SK-N-SH treated with all-trans-retinoic acid at 6 μM for 48 hours (cell line): ENCODE data around the gene TTBK1.

Source experiments
- ATAC-seq: fragments of 200-7000 bp; cut with Tn5 transposase; 3 replicates; pipeline ENCODE4 v1.9.1; 2020; ENCODE audit warnings: mild to moderate bottlenecking, moderate library complexity
- BACH2 ChIP-seq: fragments of 250-450 bp; sonication (Bioruptor Pico); IDR thresholded peaks from 2 replicates; pipeline ENCODE4 v1.9.0; 2021; ENCODE audit warnings: mild to moderate bottlenecking, borderline replicate concordance
- CSDC2 ChIP-seq: fragments of 250-450 bp; sonication (Bioruptor Pico); IDR thresholded peaks from 2 replicates; pipeline ENCODE4 v1.5.0; 2020; ENCODE audit warnings: mild to moderate bottlenecking, moderate library complexity
- ESRRG ChIP-seq: fragments of 250-450 bp; sonication (Bioruptor Pico); IDR thresholded peaks from 2 replicates; pipeline ENCODE4 v1.6.1; 2021; ENCODE audit warnings: mild to moderate bottlenecking
- GLIS3 ChIP-seq: fragments of 250-450 bp; sonication (Bioruptor Pico); IDR thresholded peaks from 2 replicates; pipeline ENCODE4 v1.5.0; 2020; ENCODE audit warnings: mild to moderate bottlenecking, moderate library complexity
- ISL1 ChIP-seq: fragments of 250-450 bp; sonication (Bioruptor Pico); IDR thresholded peaks from 2 replicates; pipeline ENCODE4 v2.1.2; 2022; ENCODE audit warnings: mild to moderate bottlenecking, moderate library complexity
- OSR1 ChIP-seq: fragments of 250-450 bp; sonication (Bioruptor Pico); IDR thresholded peaks from 2 replicates; pipeline ENCODE4 v1.8.0; 2022; ENCODE audit warnings: moderate library complexity, mild to moderate bottlenecking, inconsistent platforms
- PPARA ChIP-seq: fragments of 250-450 bp; sonication (Bioruptor Pico); IDR thresholded peaks from 2 replicates; pipeline ENCODE4 v1.5.0; 2020; ENCODE audit warnings: mild to moderate bottlenecking, borderline replicate concordance
- SNAI2 ChIP-seq: fragments of 250-450 bp; sonication (Bioruptor Pico); IDR thresholded peaks from 2 replicates; pipeline ENCODE4 v1.5.0; 2020; ENCODE audit warnings: mild to moderate bottlenecking, moderate library complexity
- TCF4 ChIP-seq: fragments of 250-450 bp; sonication (Bioruptor Pico); IDR thresholded peaks from 2 replicates; pipeline ENCODE4 v1.8.0; 2021; ENCODE audit warnings: mild to moderate bottlenecking, moderate library complexity, borderline replicate concordance
- TOX ChIP-seq: fragments of 250-450 bp; sonication (Bioruptor Pico); IDR thresholded peaks from 2 replicates; pipeline ENCODE4 v1.8.0; 2021; ENCODE audit warnings: mild to moderate bottlenecking, moderate library complexity, borderline replicate concordance
- ZC3H10 ChIP-seq: fragments of 250-450 bp; sonication (Bioruptor Pico); IDR thresholded peaks from 2 replicates; pipeline ENCODE4 v1.5.1; 2021; ENCODE audit warnings: mild to moderate bottlenecking, moderate library complexity
- ZFP3 ChIP-seq: fragments of 250-450 bp; sonication (Bioruptor Pico); IDR thresholded peaks from 2 replicates; pipeline ENCODE4 v1.5.0; 2020; ENCODE audit warnings: mild to moderate bottlenecking, moderate library complexity
- ZFP30 ChIP-seq: fragments of 450-650 bp; formaldehyde crosslinking; IDR thresholded peaks from 2 replicates; pipeline ENCODE4 v1.5.0; 2022; ENCODE audit warnings: mild to moderate bottlenecking, moderate library complexity
- ZNF565 ChIP-seq: fragments of 450-650 bp; formaldehyde crosslinking; conservative IDR thresholded peaks from 2 replicates; pipeline ENCODE4 v1.5.0; 2020; ENCODE audit warnings: low read depth, mild to moderate bottlenecking, moderate library complexity
- ZNF70 ChIP-seq: fragments of 450-650 bp; formaldehyde crosslinking; IDR thresholded peaks from 2 replicates; pipeline ENCODE4 v1.5.0; 2020; ENCODE audit warnings: mild to moderate bottlenecking, moderate library complexity
- ZNF8 ChIP-seq: fragments of 450-650 bp; formaldehyde crosslinking; IDR thresholded peaks from 2 replicates; pipeline ENCODE4 v1.5.0; 2020; ENCODE audit warnings: mild to moderate bottlenecking, moderate library complexity
- TF ChIP-seq, protein P1 (sequence below): fragments of 250-450 bp; sonication (Bioruptor Pico); IDR thresholded peaks from 2 replicates; pipeline ENCODE4 v1.5.1; 2021; ENCODE audit warnings: mild to moderate bottlenecking, moderate library complexity
- TF ChIP-seq, protein P2 (sequence below): fragments of 250-450 bp; sonication (Bioruptor Pico); IDR thresholded peaks from 2 replicates; pipeline ENCODE4 v1.8.0; 2021; ENCODE audit warnings: low read depth, mild to moderate bottlenecking, moderate library complexity, borderline replicate concordance
- TF ChIP-seq, protein P3 (sequence below): fragments of 250-450 bp; sonication (Bioruptor Pico); IDR thresholded peaks from 2 replicates; pipeline ENCODE4 v1.8.0; 2020; ENCODE audit warnings: mild to moderate bottlenecking, moderate library complexity, borderline replicate concordance

Gene TTBK1

DNA sequence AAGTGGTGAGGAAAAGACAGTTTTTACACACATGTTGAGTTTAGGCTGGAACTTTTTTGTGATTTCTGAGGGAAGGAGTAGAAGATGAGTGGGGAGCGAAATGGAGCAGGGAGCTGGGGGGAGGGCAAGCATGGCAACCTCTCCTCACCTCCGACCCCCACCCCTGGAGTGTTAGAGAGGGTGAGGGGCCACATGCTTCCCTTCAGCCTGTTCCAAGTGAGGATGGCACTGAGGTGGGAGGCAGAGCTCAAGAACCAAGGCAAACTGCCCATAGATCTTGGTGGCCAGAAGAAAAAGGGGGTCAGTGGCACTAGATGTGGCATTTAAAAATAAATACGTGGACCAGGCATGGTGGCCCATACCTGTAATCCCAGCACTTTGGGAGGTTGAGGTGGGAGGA lies 4.8 kb downstream of the TTBK1 start:
- ATAC-seq = no peak

DNA sequence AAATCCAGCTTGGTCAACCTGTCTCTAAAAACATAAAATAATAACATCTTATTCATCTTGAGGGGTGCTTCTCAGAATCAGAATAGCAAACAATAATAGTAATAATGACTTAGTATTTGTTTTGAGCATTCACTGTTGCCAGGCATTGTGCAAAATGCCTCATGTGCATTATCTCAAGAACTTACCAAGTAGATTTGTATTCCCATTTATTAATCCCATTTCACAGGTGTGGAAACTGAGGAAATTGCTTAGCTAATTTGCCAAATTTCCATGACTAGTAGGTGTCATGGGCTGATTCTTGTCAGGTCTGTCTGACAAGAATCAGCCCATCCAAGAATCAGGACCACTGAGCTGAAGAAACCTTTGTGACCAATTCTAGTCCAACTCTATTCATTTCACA lies 5.5 kb downstream of the TTBK1 start:
- TF ChIP-seq GLIS3 (CRISPR knock-in tag) (no peak), BACH2 (CRISPR knock-in tag) (no peak), ZFP3 (CRISPR knock-in tag) (no peak), ZFP30 (no peak), SNAI2 (no peak)
- TF ChIP-seq, protein P1, sequence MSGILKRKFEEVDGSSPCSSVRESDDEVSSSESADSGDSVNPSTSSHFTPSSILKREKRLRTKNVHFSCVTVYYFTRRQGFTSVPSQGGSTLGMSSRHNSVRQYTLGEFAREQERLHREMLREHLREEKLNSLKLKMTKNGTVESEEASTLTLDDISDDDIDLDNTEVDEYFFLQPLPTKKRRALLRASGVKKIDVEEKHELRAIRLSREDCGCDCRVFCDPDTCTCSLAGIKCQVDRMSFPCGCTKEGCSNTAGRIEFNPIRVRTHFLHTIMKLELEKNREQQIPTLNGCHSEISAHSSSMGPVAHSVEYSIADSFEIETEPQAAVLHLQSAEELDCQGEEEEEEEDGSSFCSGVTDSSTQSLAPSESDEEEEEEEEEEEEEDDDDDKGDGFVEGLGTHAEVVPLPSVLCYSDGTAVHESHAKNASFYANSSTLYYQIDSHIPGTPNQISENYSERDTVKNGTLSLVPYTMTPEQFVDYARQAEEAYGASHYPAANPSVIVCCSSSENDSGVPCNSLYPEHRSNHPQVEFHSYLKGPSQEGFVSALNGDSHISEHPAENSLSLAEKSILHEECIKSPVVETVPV = no peak
- TF ChIP-seq, protein P2, sequence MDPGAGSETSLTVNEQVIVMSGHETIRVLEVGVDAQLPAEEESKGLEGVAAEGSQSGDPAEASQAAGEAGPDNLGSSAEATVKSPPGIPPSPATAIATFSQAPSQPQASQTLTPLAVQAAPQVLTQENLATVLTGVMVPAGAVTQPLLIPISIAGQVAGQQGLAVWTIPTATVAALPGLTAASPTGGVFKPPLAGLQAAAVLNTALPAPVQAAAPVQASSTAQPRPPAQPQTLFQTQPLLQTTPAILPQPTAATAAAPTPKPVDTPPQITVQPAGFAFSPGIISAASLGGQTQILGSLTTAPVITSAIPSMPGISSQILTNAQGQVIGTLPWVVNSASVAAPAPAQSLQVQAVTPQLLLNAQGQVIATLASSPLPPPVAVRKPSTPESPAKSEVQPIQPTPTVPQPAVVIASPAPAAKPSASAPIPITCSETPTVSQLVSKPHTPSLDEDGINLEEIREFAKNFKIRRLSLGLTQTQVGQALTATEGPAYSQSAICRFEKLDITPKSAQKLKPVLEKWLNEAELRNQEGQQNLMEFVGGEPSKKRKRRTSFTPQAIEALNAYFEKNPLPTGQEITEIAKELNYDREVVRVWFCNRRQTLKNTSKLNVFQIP (CRISPR knock-in tag) = no peak
- TF ChIP-seq, all 23 proteins: peak for 0
- ATAC-seq = no peak

More for the DNA sequence above, 4.8 kb downstream of the TTBK1 start:
- no peak for TF ChIP-seq ZNF8 (CRISPR knock-in tag)
- no peak for TF ChIP-seq GLIS3 (CRISPR knock-in tag)
- no peak for TF ChIP-seq ESRRG (CRISPR knock-in tag)
- no peak for TF ChIP-seq OSR1 (CRISPR knock-in tag)
- TF ChIP-seq ISL1 (CRISPR knock-in tag) = no peak
- TF ChIP-seq TCF4 = no peak
- no peak for TF ChIP-seq ZNF565
- no peak for TF ChIP-seq TOX (CRISPR knock-in tag)
- TF ChIP-seq, protein P1 = no peak
- TF ChIP-seq ZNF70 (CRISPR knock-in tag) = no peak
- TF ChIP-seq ZC3H10 (CRISPR knock-in tag) = no peak
- TF ChIP-seq PPARA (CRISPR knock-in tag) = no peak
- TF ChIP-seq, protein P2 (CRISPR knock-in tag) = no peak
- TF ChIP-seq CSDC2 = no peak
- no peak for TF ChIP-seq SNAI2
- TF ChIP-seq ZFP30 = no peak
- TF ChIP-seq BACH2 (CRISPR knock-in tag) = no peak

DNA sequence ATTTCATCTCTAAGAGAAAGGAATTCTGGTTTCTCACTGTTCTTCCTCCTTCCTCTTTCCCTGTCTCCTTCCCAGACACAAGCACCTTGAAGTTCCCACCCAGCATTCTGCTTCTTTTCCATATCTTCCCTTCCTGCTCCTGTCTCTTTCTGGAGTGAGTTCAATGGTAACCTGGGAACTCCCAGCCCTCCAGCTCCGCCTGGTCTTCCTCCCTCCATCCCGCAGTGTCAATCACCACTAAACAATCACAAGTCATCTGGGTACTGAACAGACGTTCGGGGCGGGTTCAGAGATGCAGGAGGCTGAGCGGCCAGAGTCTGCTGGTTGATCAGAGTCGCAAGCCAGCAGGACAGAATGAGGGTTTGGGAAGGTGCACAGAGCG lies 7.7 kb downstream of the TTBK1 start:
- no peak for ATAC-seq
- TF ChIP-seq, protein P3, sequence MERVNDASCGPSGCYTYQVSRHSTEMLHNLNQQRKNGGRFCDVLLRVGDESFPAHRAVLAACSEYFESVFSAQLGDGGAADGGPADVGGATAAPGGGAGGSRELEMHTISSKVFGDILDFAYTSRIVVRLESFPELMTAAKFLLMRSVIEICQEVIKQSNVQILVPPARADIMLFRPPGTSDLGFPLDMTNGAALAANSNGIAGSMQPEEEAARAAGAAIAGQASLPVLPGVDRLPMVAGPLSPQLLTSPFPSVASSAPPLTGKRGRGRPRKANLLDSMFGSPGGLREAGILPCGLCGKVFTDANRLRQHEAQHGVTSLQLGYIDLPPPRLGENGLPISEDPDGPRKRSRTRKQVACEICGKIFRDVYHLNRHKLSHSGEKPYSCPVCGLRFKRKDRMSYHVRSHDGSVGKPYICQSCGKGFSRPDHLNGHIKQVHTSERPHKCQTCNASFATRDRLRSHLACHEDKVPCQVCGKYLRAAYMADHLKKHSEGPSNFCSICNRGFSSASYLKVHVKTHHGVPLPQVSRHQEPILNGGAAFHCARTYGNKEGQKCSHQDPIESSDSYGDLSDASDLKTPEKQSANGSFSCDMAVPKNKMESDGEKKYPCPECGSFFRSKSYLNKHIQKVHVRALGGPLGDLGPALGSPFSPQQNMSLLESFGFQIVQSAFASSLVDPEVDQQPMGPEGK (CRISPR knock-in tag) = no peak
- TF ChIP-seq TOX (CRISPR knock-in tag) = no peak
- no peak for TF ChIP-seq OSR1 (CRISPR knock-in tag)
- TF ChIP-seq, protein P2 (CRISPR knock-in tag) = no peak
- TF ChIP-seq, protein P1 = no peak
- no peak for TF ChIP-seq ZNF8 (CRISPR knock-in tag)
